Spleen (tissue), 11 donors: Measurements from ENCODE around the gene TNRC6A. TPM values are rescaled to one million over a fixed set of nuclear protein-coding genes. Genes with fewer than 3 reads are reported as not detected.
"Not testable (repeated sequence)": the region's sequence is repeated elsewhere in the genome, so short reads cannot be mapped to it uniquely, and the experiment has no call there.

ENCODE experiments used
- DNase-seq: peaks from one replicate; pipeline ENCODE4 v3.0.0-alpha.2; 2020
- H3K27ac ChIP-seq, 8 donors: fragments of 200-600 bp; sonication (generic) in 7 of 8; 1 replicate in 4 of 8; 2 replicates in 4 of 8; pipeline versions ENCODE4 v1.5.0 to v1.8.0; 2016 to 2021; ENCODE audit warnings: inconsistent platforms in 4 of 8, mild to moderate bottlenecking in 4 of 8, moderate library complexity in 1 of 8
- H3K27me3 ChIP-seq, 7 donors: fragments of 200-600 bp; sonication (generic) in 6 of 7; replicated peaks in 1 of 7; 1 replicate in 4 of 7; 2 replicates in 3 of 7; pipeline versions ENCODE4 v1.5.0 to v1.8.0; 2016 to 2021; ENCODE audit warnings: inconsistent platforms in 3 of 7, mild to moderate bottlenecking in 1 of 7
- H3K36me3 ChIP-seq, 6 donors: fragments of 200-600 bp; sonication (generic) in 5 of 6; 1 replicate in 4 of 6; 2 replicates in 2 of 6; pipeline versions ENCODE4 v1.5.0 to v1.8.0; 2016 to 2021; ENCODE audit warnings: inconsistent platforms in 2 of 6
- H3K4me1 ChIP-seq, 6 donors: fragments of 200-600 bp; sonication (generic) in 5 of 6; 1 replicate in 3 of 6; 2 replicates in 3 of 6; pipeline versions ENCODE4 v1.5.0 to v1.8.0; 2016 to 2021; ENCODE audit warnings: inconsistent platforms in 3 of 6
- H3K4me3 ChIP-seq, 8 donors: fragments of 200-600 bp; sonication (generic) in 7 of 8; 1 replicate in 4 of 8; 2 replicates in 4 of 8; pipeline versions ENCODE4 v1.5.0 to v1.8.0; 2016 to 2021; ENCODE audit warnings: inconsistent platforms in 4 of 8, mild to moderate bottlenecking in 4 of 8, moderate library complexity in 2 of 8
- H3K9me3 ChIP-seq, 8 donors: fragments of 200-600 bp; sonication (generic) in 7 of 8; 1 replicate in 4 of 8; 2 replicates in 4 of 8; pipeline versions ENCODE4 v1.5.0 to v1.8.0; 2016 to 2021; ENCODE audit warnings: inconsistent platforms in 4 of 8
- POLR2A ChIP-seq, 3 donors: fragments of 450-650 bp; IDR thresholded peaks; one replicate each; pipeline ENCODE4 v1.5.1; 2017; ENCODE audit warnings: antibody characterized with exemption in 3 of 3, mild to moderate bottlenecking in 1 of 3
- POLR2AphosphoS5 ChIP-seq, 3 donors: sonication (generic); formaldehyde crosslinking; IDR thresholded peaks; one replicate each; pipeline ENCODE4 v1.5.1; 2017; ENCODE audit warnings: antibody characterized with exemption in 3 of 3
- WGBS, 5 donors: extraction: QIAGEN DNeasy Blood & Tissue Kit in 3 of 5; methylation state at CpG; one replicate each; pipeline versions ENCODE4 v1.1.5 to v1.1.7; 2013 to 2018; 5-methylcytosine and 5-hydroxymethylcytosine counted together
- intact Hi-C: fragments of 100-400 bp; cut with DNase I; formaldehyde crosslinking; loops from one replicate; pipeline ENCODE4 v1.15.0; 2023; ENCODE audit warnings: low total_unique reads
- polyA plus RNA-seq, 3 donors: library from polyadenylated mRNA; stranded (reverse); fragments of 200-250 nt; gene quantifications; one replicate each; pipeline ENCODE4 v1.2.1, GENCODE V29; 2013
- total RNA-seq, 7 donors: library from RNA; depleted of rRNA in 3 of 7; stranded (reverse); fragments of >200 nt in 3 of 7; fragmentation: NEBNext Ultra II Directional in 4 of 7; extraction: Animal tissue kit (Norgen Biotek cat#: 25700) in 4 of 7; gene quantifications; one replicate each; pipeline versions ENCODE4 v1.1.0 to v1.2.1, GENCODE V29; 2016 to 2021
- TF ChIP-seq, protein P1 (sequence below), 11 experiments: fragments of 200-600 bp in 7 of 11; fragments of 450-650 bp in 4 of 11; sonication (generic) in 4 of 11; IDR thresholded peaks in 8 of 11; conservative IDR thresholded peaks in 3 of 11; 1 replicate in 7 of 11; 2 replicates in 4 of 11; pipeline versions ENCODE4 v1.4.0 to v1.8.0; 2016 to 2021; ENCODE audit warnings: antibody characterized with exemption in 11 of 11, inconsistent platforms in 4 of 11, mild to moderate bottlenecking in 1 of 11
- donor health status: healthy with polysubstance abuse.
- donor health status: DM: no; HTN: no; CAD: no; lungs with moderate emphysema.
- donor health status: DM: no; HTN: no; CAD: no.
- donor health status: Bipolar disorder and iron deficiency.
- donor health status: healthy.
- donor health status: DM: no; HTN: no; CAD: no.
- donor health status: DM: yes; HTN: yes; CAD: no.

The TNRC6A gene
- total and polyA plus RNA-seq, 10 donors = 6.5 to 67.8 (median 57.3) TPM

- H3K27ac ChIP-seq = no peak overlapping the region
- no peaks in the 10 kb centered on the region for H3K9me3 ChIP-seq
- H3K27me3 ChIP-seq = peaks cover 0 to 11% (median 0%) of the 10 kb centered on the region in 7 donors
- DNase-seq = no peak
- intact Hi-C loops = no loop called here
- no peaks in the 10 kb centered on the region for H3K36me3 ChIP-seq
- H3K4me1 ChIP-seq = no peaks in the 10 kb centered on the region
- no peak overlapping the region for H3K4me3 ChIP-seq
- TF ChIP-seq, protein P1, sequence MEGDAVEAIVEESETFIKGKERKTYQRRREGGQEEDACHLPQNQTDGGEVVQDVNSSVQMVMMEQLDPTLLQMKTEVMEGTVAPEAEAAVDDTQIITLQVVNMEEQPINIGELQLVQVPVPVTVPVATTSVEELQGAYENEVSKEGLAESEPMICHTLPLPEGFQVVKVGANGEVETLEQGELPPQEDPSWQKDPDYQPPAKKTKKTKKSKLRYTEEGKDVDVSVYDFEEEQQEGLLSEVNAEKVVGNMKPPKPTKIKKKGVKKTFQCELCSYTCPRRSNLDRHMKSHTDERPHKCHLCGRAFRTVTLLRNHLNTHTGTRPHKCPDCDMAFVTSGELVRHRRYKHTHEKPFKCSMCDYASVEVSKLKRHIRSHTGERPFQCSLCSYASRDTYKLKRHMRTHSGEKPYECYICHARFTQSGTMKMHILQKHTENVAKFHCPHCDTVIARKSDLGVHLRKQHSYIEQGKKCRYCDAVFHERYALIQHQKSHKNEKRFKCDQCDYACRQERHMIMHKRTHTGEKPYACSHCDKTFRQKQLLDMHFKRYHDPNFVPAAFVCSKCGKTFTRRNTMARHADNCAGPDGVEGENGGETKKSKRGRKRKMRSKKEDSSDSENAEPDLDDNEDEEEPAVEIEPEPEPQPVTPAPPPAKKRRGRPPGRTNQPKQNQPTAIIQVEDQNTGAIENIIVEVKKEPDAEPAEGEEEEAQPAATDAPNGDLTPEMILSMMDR (IDR thresholded peaks at IDR 0.05 in 8 of 11, conservative IDR thresholded peaks at IDR 0.05 in 3 of 11) = no peak
- TF ChIP-seq POLR2A (IDR thresholded peaks at IDR 0.05) = no peak
- TF ChIP-seq POLR2AphosphoS5 (IDR thresholded peaks at IDR 0.05) = no peak
These were observed 125.2 kb downstream of the TNRC6A start for GRCh38 chr16:24854607-24855171.

- no peak for TF ChIP-seq POLR2A (IDR thresholded peaks at IDR 0.05)
- TF ChIP-seq POLR2AphosphoS5 (IDR thresholded peaks at IDR 0.05) = no peak
- TF ChIP-seq, protein P1 (IDR thresholded peaks at IDR 0.05 in 8 of 11, conservative IDR thresholded peaks at IDR 0.05 in 3 of 11) = no peak
- H3K36me3 ChIP-seq = no peaks in the 10 kb centered on the region
- intact Hi-C loops = no loop called here
- no peaks in the 10 kb centered on the region for H3K4me1 ChIP-seq
- 70 to 84% (median 75%) methylated on average over 5 of the region's 5 CpGs for WGBS, 5 donors
- H3K27ac ChIP-seq = no peak overlapping the region
- peaks cover 0 to 11% (median 0%) of the 10 kb centered on the region in 7 donors for H3K27me3 ChIP-seq
- DNase-seq = no peak
- H3K9me3 ChIP-seq = no peaks in the 10 kb centered on the region
- no peak overlapping the region for H3K4me3 ChIP-seq
These were observed 126.2 kb downstream of the TNRC6A start for GRCh38 chr16:24855678-24856077.

DNA sequence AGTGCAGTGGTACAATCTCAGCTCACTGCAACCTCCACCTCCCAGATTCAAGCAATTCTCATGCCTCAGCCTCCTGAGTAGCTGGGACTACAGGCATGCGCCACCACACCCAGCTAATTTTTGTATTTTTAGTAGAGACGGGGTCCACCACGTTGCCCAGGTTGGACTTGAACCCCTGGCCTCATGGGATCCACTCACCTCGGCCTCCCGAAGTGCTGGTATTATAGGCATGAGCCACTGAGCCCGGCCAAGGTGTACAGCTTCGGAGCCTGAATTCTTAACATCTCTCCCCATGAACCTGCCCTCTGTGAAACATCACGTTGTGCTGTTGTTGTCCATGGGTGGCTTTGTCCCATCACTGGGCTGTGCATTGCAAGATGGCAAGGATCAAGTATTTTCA lies 127.4 kb downstream of the TNRC6A start:
- H3K4me3 ChIP-seq, H3K4me1 ChIP-seq, H3K36me3 ChIP-seq, DNase-seq, intact Hi-C loops, H3K27ac ChIP-seq, H3K9me3 ChIP-seq: not testable (repeated sequence)
- WGBS, 5 donors = 80 to 87% (median 84%) methylated on average over 8 of the region's 8 CpGs
- H3K27me3 ChIP-seq = peaks cover 0 to 11% (median 0%) of the 10 kb centered on the region in 7 donors

DNA sequence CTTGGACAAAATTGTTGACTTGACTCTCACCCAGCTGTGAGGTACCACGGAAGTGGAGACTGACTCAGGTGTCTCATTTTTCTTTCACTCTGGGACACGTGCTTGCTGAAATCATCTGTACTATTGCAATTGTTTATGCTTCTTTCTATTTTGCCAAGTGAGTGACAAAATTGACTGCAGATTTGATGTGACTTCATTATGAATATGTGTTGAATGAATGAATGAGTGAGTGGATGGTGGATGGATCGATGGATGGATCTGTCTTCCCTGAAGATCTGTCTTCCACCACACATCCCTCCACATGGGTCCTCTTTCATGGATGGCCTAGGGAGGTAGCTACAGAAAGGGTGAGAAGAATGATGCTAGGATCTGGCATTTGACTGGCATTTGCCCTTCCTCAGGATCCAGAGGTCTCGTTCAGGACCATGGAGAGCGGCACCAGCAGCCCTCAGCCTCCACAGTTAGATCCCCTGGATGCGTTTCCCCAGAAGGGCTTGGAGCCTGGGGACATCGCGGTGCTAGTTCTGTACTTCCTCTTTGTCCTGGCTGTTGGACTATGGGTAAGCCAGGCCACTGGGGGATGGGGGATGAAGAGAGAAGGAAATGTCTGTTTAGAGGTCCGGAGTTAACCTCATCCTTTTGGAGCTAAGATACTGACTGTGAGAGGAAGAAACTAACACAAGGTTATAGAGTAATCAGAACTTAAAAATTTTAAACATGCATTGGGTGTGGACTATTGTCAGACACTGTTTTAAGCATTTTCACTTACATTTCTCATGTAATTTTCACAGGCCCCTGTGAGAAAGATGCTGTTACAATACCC lies 129.0 kb downstream of the TNRC6A start:
- TF ChIP-seq, protein P1 (IDR thresholded peaks at IDR 0.05 in 8 of 11, conservative IDR thresholded peaks at IDR 0.05 in 3 of 11) = no peak
- TF ChIP-seq POLR2AphosphoS5 (IDR thresholded peaks at IDR 0.05) = no peak
- no peak for TF ChIP-seq POLR2A (IDR thresholded peaks at IDR 0.05)
- Histone ChIP-seq H3K27ac (no peak overlapping the region), H3K9me3 (peaks cover 0 to 5% (median under 1%) of the 10 kb centered on the region in 8 donors), H3K27me3 (peaks cover 0 to 11% (median 0%) of the 10 kb centered on the region in 7 donors), H3K4me1 (no peaks in the 10 kb centered on the region), H3K4me3 (no peak overlapping the region), H3K36me3 (no peaks in the 10 kb centered on the region)
- no peak for DNase-seq
- intact Hi-C loops = no loop called here
- whole genome bisulfite sequencing, 5 donors = 23 to 32% (median 28%) methylated on average over 9 of the region's 9 CpGs
